ENCODE measurements around the gene TUBG1.

DNA sequence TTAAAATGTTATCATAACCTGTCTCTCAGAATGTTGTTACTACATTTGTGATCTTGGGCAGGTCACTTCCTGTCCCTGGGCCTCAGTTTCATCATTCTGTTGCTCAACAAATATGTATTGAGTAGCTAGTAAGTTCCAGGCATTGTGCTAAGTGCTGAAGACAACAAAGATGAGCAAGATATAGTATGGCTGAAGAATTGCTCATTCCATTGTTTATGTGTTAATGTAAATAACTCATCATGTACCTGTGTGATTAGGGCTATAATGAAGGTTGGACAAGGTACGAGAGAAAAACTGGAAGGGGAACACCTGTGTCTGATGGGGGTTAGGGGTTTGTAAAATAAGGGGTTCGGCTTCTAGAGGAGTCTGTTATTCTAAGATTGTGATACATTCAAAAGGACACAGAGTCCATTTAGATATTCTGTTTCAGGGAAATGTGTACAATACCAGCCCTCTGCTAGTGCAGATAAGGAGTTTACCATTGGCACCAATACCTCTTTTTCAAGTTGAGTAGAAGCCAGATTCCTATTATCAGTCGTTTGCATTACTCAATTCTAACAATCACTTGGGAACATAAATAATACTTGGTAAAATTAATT lies 20.0 kb downstream of the TUBG1 start:
- TF ChIP-seq POLR2A (IDR thresholded peaks at IDR 0.05; ENCODE audit: low read depth, low read length), result no peak
- no peak for TF ChIP-seq POLR2AphosphoS5 (IDR thresholded peaks at IDR 0.05; ENCODE audit: low read depth, low read length)

Data from GM12892 (cell line).